HCT116 (cell line): ENCODE results near the gene PEDS1. TPM values are rescaled to one million over a fixed set of nuclear protein-coding genes. Genes with fewer than 3 reads are reported as not detected.

Source experiments
- ATAC-seq: fragments of 200-7000 bp; cut with Tn5 transposase; 2 replicates; pipeline ENCODE4 v1.9.1; 2020; ENCODE audit warnings: mild to moderate bottlenecking, moderate library complexity
- BruUV-seq: library from RNA; stranded (reverse); fragments of 400-500 nt; replicated peaks from 2 replicates; lab custom pipeline; 2021; lab: Mats Ljungman, UMichigan
- CTCF ChIA-PET: fragments of 300-600 bp; sonication (Branson Sonifier 250); formaldehyde crosslinking; loops from one replicate; lab custom pipeline; 2021; ENCODE audit warnings: antibody characterized with exemption; lab: Charles Lee
- POLR2A ChIA-PET: fragments of 300-600, 350-600 bp; sonication (Branson Sonifier 250); formaldehyde crosslinking; loops from one replicate; lab custom pipeline; 2021; ENCODE audit warnings: antibody characterized with exemption; lab: Charles Lee
- RAD21 ChIA-PET, 2 experiments: fragments of 300-600 bp; sonication (Branson Sonifier 250); formaldehyde crosslinking; loops; one replicate each; lab custom pipeline; 2023; ENCODE audit warnings: low total read pairs in 2 of 2; ENCODE audit not compliant: uncharacterized antibody in 2 of 2, unreplicated experiment in 2 of 2, low non-redundant PET in 1 of 2; lab: Charles Lee
- DNase-seq: peaks from one replicate; pipeline ENCODE4 v3.0.0-alpha.2; 2010; ENCODE audit warnings: low read depth, low spot score
- H2AFZ ChIP-seq: fragments of 200-600 bp; shearing (Covaris generic), sonication (generic); 2 replicates; pipeline ENCODE4 v1.6.1; 2017; ENCODE audit warnings: low read depth, mixed run types, mixed read lengths, antibody characterized with exemption, low read length; ENCODE audit not compliant: poor library complexity, severe bottlenecking
- H3K27ac ChIP-seq: 2 replicates; pipeline ENCODE4 v1.5.1; 2012; ENCODE audit warnings: low read depth, low read length
- H3K27me3 ChIP-seq: fragments of 200-600 bp; sonication (generic); 2 replicates; pipeline ENCODE4 v1.6.1; 2016; ENCODE audit warnings: mixed run types, low read length, mixed read lengths; ENCODE audit not compliant: insufficient read depth
- H3K36me3 ChIP-seq, 2 experiments: fragments of 200-500 bp in 1 of 2; fragments of 200-600 bp in 1 of 2; sonication (Bioruptor generic) in 1 of 2; sonication (generic) in 1 of 2; 2 replicates each; pipeline versions ENCODE4 v1.5.1 to v1.6.1; 2014 to 2016; ENCODE audit warnings: low read length in 2 of 2, inconsistent platforms in 1 of 2, mixed read lengths in 1 of 2, mixed run types in 1 of 2; ENCODE audit not compliant: insufficient read depth in 2 of 2, control insufficient read depth in 1 of 2
- H3K4me1 ChIP-seq, 2 experiments: fragments of 200-600 bp in 1 of 2; sonication (generic) in 1 of 2; 2 replicates each; pipeline versions ENCODE4 v1.5.1 to v1.6.1; 2012 to 2017; ENCODE audit warnings: low read length in 2 of 2, inconsistent platforms in 1 of 2, mild to moderate bottlenecking in 1 of 2, mixed read lengths in 1 of 2, mixed run types in 1 of 2, moderate library complexity in 1 of 2; ENCODE audit not compliant: insufficient read depth in 2 of 2, control insufficient read depth in 1 of 2
- H3K4me2 ChIP-seq: fragments of 200-600 bp; sonication (generic); 2 replicates; pipeline ENCODE4 v1.6.1; 2017; ENCODE audit warnings: mixed run types, low read length, mixed read lengths
- H3K4me3 ChIP-seq, 2 experiments: fragments of 200-600 bp in 1 of 2; sonication (generic) in 1 of 2; replicated peaks in 1 of 2; 2 replicates each; pipeline ENCODE4 v1.5.1; 2011 to 2016; ENCODE audit warnings: low read length in 2 of 2, control low read depth in 1 of 2, low read depth in 1 of 2, mild to moderate bottlenecking in 1 of 2, mixed read lengths in 1 of 2, mixed run types in 1 of 2
- H3K79me2 ChIP-seq: fragments of 200-600 bp; sonication (generic); 2 replicates; pipeline ENCODE4 v1.6.1; 2017; ENCODE audit warnings: mild to moderate bottlenecking, mixed run types, low read length, moderate library complexity, mixed read lengths; ENCODE audit not compliant: insufficient read depth
- H3K9ac ChIP-seq: fragments of 200-600 bp; sonication (generic); 2 replicates; pipeline ENCODE4 v1.6.1; 2016; ENCODE audit warnings: low read length, mixed read lengths
- H3K9me2 ChIP-seq: fragments of 200-600 bp; sonication (generic), shearing (Covaris generic); 2 replicates; pipeline ENCODE4 v1.6.1; 2017; ENCODE audit warnings: mixed run types, mild to moderate bottlenecking, moderate library complexity; ENCODE audit not compliant: insufficient read depth
- H3K9me3 ChIP-seq, 2 experiments: fragments of 200-500 bp in 1 of 2; fragments of 200-600 bp in 1 of 2; sonication (Bioruptor generic) in 1 of 2; sonication (generic) in 1 of 2; 2 replicates each; pipeline ENCODE4 v1.6.1; 2014 to 2017; ENCODE audit warnings: low read length in 2 of 2, mixed read lengths in 2 of 2, inconsistent platforms in 1 of 2, low read depth in 1 of 2, mild to moderate bottlenecking in 1 of 2, mixed run types in 1 of 2, moderate library complexity in 1 of 2; ENCODE audit not compliant: control insufficient read depth in 1 of 2, insufficient read depth in 1 of 2
- H4K20me1 ChIP-seq: fragments of 200-600 bp; sonication (generic), shearing (Covaris generic); 2 replicates; pipeline ENCODE4 v1.6.1; 2017; ENCODE audit warnings: mixed run types, mild to moderate bottlenecking, moderate library complexity; ENCODE audit not compliant: insufficient read depth
- CTCF ChIP-seq, 3 experiments: fragments of 200-600 bp in 1 of 3; sonication (generic) in 1 of 3; IDR thresholded peaks in 2 of 3; conservative IDR thresholded peaks in 1 of 3; 2 replicates each; pipeline ENCODE4 v1.5.1; 2012 to 2017; ENCODE audit warnings: low read depth in 2 of 3, low read length in 2 of 3, antibody characterized with exemption in 1 of 3, borderline replicate concordance in 1 of 3, control low read depth in 1 of 3, mild to moderate bottlenecking in 1 of 3, mixed read lengths in 1 of 3, mixed run types in 1 of 3, moderate library complexity in 1 of 3; ENCODE audit not compliant: insufficient read depth in 1 of 3
- EGR1 ChIP-seq: IDR thresholded peaks from 2 replicates; pipeline ENCODE4 v1.6.1; 2012; ENCODE audit warnings: low read depth
- POLR2AphosphoS5 ChIP-seq: IDR thresholded peaks from 2 replicates; pipeline ENCODE4 v1.6.1; 2011; ENCODE audit warnings: mild to moderate bottlenecking, low read depth, low read length, moderate library complexity
- RAD21 ChIP-seq: IDR thresholded peaks from 2 replicates; pipeline ENCODE4 v1.6.1; 2012; ENCODE audit warnings: low read depth, mild to moderate bottlenecking
- SRF ChIP-seq: IDR thresholded peaks from 2 replicates; pipeline ENCODE4 v1.6.1; 2012; ENCODE audit warnings: low read depth
- TCF7L2 ChIP-seq: IDR thresholded peaks from 2 replicates; pipeline ENCODE4 v1.7.0; 2011; ENCODE audit warnings: borderline replicate concordance, inconsistent platforms; ENCODE audit not compliant: insufficient read depth, insufficient read length; ENCODE audit errors: extremely low read depth
- intact Hi-C: fragments of 100-400 bp; cut with micrococcal nuclease; formaldehyde crosslinking; loops from 2 replicates; pipeline ENCODE4 v1.10.0; 2022
- total RNA-seq: library from RNA; stranded (reverse); gene quantifications from one replicate; pipeline ENCODE4 v1.2.1, GENCODE V29; 2021; ENCODE audit not compliant: unreplicated experiment

PEDS1 gene
- total RNA-seq, 1 experiment from 2014 or later: 31.9 TPM

GRCh38 chr20:50194831-50195523 is 41.5 kb upstream of the PEDS1 start:
- Histone ChIP-seq H3K9me3 (no peaks in the 10 kb centered on the region), H3K27ac (no peak overlapping the region), H2AFZ (no peak overlapping the region), H3K36me3 (peaks cover 0 to 4% of the 10 kb centered on the region in 2 experiments; a peak in 1 of 4 replicates), H3K27me3 (no peaks in the 10 kb centered on the region), H4K20me1 (peaks cover 7% of the 10 kb centered on the region; the same call in 1 of the 2 replicates), H3K9ac (no peak overlapping the region), H3K4me1 (peaks cover 13 to 21% of the 10 kb centered on the region in 2 experiments), H3K9me2 (no peaks in the 10 kb centered on the region), H3K4me3 (no peak overlapping the region), H3K79me2 (peaks cover 26% of the 10 kb centered on the region)
- intact Hi-C loops: loop anchor here (5.0 kb wide), 1 partner anchor 87 kb away; no protein-coding TSS in a partner anchor
- RAD21 ChIA-PET: no interaction called here
- no TSS peak for BruUV-seq
- no peak for ATAC-seq
- CTCF ChIA-PET: no interaction called here
- TF ChIP-seq POLR2AphosphoS5 (peak; percentile 39; the same call in 1 of the 2 replicates), CTCF (IDR thresholded peaks at IDR 0.05 in 2 of 3, conservative IDR thresholded peaks at IDR 0.05 in 1 of 3; ENCODE audit: borderline replicate concordance in 1 of 3, insufficient read depth in 1 of 3, low read depth in 2 of 3, low read length in 2 of 3) (no peak)
- TF ChIP-seq, all 23 proteins: peak for 1
- POLR2A ChIA-PET: no interaction called here
- DNase-seq: no peak
- no peak overlapping the region for H3K4me2 ChIP-seq

GRCh38 chr20:50194422-50194830 is 40.9 kb upstream of the PEDS1 start:
- Histone ChIP-seq H3K9me2 (no peaks in the 10 kb centered on the region), H3K9me3 (no peaks in the 10 kb centered on the region), H3K9ac (no peak overlapping the region), H4K20me1 (peaks cover 7% of the 10 kb centered on the region; the same call in 1 of the 2 replicates), H2AFZ (no peak overlapping the region), H3K4me2 (no peak overlapping the region), H3K27me3 (no peaks in the 10 kb centered on the region), H3K4me1 (peaks cover 18 to 27% of the 10 kb centered on the region in 2 experiments), H3K27ac (no peak overlapping the region), H3K36me3 (peaks cover 0 to 4% of the 10 kb centered on the region in 2 experiments; a peak in 1 of 4 replicates), H3K4me3 (no peak overlapping the region), H3K79me2 (peaks cover 26% of the 10 kb centered on the region)
- ChIA-PET CTCF (no interaction called here), POLR2A (no interaction called here), RAD21 (no interaction called here)
- DNase-seq: no peak
- intact Hi-C loops: loop anchor here (5.0 kb wide), 1 partner anchor 88 kb away; no protein-coding TSS in a partner anchor
- TF ChIP-seq SRF: no peak
- no peak for TF ChIP-seq RAD21
- no peak for TF ChIP-seq CTCF (IDR thresholded peaks at IDR 0.05 in 2 of 3, conservative IDR thresholded peaks at IDR 0.05 in 1 of 3; ENCODE audit: borderline replicate concordance in 1 of 3, insufficient read depth in 1 of 3, low read depth in 2 of 3, low read length in 2 of 3)
- TF ChIP-seq EGR1: no peak
- no peak for TF ChIP-seq POLR2AphosphoS5
- TF ChIP-seq TCF7L2: no peak
- no TSS peak for BruUV-seq
- ATAC-seq: no peak
